HUES6 (cell line): ENCODE results near the gene PRMT2.

Experiments used
- H3K27ac ChIP-seq: 2 replicates; pipeline ENCODE4 v1.7.0; 2013; ENCODE audit warnings: low read depth, mild to moderate bottlenecking, low read length, inconsistent platforms
- H3K27me3 ChIP-seq: 2 replicates; pipeline ENCODE4 v1.6.1; 2013; ENCODE audit warnings: low read length; ENCODE audit not compliant: control insufficient read depth, insufficient read depth
- H3K36me3 ChIP-seq: 2 replicates; pipeline ENCODE4 v1.6.1; 2013; ENCODE audit warnings: low read length; ENCODE audit not compliant: control insufficient read depth, insufficient read depth
- H3K4me1 ChIP-seq: 2 replicates; pipeline ENCODE4 v1.6.1; 2013; ENCODE audit warnings: low read length; ENCODE audit not compliant: control insufficient read depth, insufficient read depth
- H3K4me3 ChIP-seq: 2 replicates; pipeline ENCODE4 v1.5.1; 2013; ENCODE audit warnings: low read depth, low read length
- H3K9ac ChIP-seq: one replicate; pipeline ENCODE4 v1.6.1; 2013; ENCODE audit warnings: mild to moderate bottlenecking, low read length
- H3K9me3 ChIP-seq: 2 replicates; pipeline ENCODE4 v1.6.1; 2013; ENCODE audit warnings: low read depth, low read length; ENCODE audit not compliant: control insufficient read depth, insufficient read depth

Gene PRMT2

DNA sequence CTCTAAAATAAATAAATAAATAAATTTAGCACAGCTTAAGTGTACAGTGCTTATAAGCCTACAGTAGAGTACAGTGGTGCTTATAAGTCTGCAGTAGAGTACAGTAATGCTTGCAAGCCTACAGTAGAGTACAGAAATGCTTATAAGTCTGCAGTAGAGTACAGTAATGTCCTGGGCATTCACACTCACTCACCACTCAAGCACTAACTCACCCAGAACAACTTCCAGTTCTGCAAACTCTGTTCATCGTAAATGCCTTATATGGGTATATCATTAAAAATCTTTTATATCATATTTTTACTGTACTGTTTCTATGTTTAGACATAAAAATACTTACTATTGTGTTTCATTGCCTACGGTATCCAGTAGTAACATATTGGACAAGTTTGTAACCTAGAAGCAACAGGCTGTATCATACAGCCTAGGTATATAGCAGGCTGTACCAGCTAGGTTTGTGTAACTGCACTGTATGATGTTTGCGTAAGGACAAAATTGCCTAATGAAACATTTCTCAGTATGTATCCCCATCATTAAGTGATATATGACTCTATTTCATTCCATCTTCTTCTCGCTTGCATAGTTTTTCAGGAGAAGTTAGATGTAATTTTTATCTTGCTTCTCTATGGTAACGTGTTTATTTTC, 16.6 kb upstream of the PRMT2 start:
- Histone ChIP-seq H3K9me3 (no peaks in the 10 kb centered on the region), H3K4me3 (no peak overlapping the region), H3K36me3 (no peaks in the 10 kb centered on the region), H3K27me3 (no peaks in the 10 kb centered on the region), H3K4me1 (no peaks in the 10 kb centered on the region), H3K9ac (no peak overlapping the region), H3K27ac (no peak overlapping the region)

DNA sequence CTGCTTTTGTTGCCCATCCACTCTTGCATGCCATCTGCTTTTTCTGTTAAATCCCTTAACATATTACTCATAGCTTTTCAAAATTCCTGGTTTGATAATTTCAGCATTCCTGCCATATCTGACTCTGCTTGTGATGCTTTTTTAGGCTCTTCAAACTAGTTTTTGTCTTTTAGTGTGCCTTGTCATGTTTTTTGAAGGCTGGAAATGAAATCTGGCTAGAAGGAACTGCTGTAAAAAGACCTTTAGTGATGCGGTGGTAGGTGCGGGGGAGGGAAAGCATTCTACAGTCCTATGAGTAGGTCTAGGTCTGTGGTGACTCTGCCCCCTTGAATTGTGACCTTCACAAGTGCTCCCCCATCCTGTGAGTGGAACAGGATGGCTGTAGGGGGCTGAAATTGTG, 15.6 kb upstream of the PRMT2 start:
- H3K4me3 ChIP-seq = no peak overlapping the region
- no peak overlapping the region for H3K9ac ChIP-seq
- H3K27me3 ChIP-seq = no peaks in the 10 kb centered on the region
- no peaks in the 10 kb centered on the region for H3K4me1 ChIP-seq
- no peak overlapping the region for H3K27ac ChIP-seq
- H3K36me3 ChIP-seq = no peaks in the 10 kb centered on the region
- H3K9me3 ChIP-seq = peaks cover under 1% of the 10 kb centered on the region; the same call in 1 of the 2 replicates

DNA sequence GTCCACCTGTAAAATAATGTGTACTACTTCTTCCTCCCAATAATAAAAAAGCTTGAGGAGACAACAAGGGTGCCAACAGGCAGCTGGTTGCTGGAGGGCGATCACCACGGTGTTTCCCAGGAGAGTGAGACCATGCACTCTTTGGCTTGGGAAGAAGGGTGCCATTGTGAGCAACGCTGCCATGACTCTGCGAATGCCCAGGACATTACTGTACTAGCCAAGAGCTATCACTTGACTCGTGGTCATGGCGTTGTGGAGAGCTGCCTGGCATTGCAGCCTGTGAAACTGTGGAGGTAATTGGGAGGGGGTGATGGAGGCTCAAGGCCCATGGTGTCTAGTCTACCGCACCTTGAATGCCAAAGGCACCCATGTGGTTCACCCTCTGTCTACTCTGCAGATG, 14.6 kb upstream of the PRMT2 start:
- Histone ChIP-seq H3K27me3 (no peaks in the 10 kb centered on the region), H3K4me3 (no peak overlapping the region), H3K9ac (no peak overlapping the region), H3K9me3 (peaks cover 9% of the 10 kb centered on the region), H3K27ac (no peak overlapping the region), H3K4me1 (no peaks in the 10 kb centered on the region), H3K36me3 (no peaks in the 10 kb centered on the region)

DNA sequence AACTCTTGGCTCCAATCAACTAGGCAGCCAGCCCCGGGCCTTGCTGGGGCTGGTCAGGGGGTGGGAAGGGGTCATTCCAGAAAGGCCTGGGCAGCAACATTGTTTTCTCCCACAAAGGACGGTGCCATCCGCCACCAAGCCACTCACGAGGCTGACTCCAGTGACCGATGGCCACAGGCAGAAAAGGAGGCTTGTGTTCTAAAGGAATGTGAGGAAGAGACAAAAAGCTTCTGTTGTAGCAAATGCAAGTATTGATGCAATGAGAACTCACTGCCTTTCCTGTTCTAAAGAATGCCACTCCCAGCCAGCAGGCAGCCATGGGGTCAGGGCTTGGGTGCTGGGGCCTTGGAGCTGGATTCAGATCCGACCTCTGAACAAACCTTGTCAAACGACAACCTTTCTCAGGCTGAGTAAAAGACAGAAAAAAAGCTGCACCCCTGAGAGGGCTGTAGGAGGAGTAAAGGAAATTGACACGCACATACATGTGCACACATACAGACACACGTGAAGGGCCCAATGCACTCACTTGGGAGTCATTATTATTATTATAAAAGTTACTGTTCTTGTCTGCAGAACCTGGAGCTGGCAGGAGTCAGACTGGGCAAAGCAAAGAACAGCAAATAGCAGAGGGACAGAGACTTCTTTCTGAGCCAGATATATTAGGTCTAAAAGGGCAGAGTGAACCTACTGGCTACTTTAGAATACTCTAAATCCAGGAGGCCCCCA, 13.9 kb upstream of the PRMT2 start:
- H3K9ac ChIP-seq = no peak overlapping the region
- no peaks in the 10 kb centered on the region for H3K36me3 ChIP-seq
- no peak overlapping the region for H3K27ac ChIP-seq
- peaks cover 16% of the 10 kb centered on the region for H3K9me3 ChIP-seq
- H3K4me3 ChIP-seq = no peak overlapping the region
- no peaks in the 10 kb centered on the region for H3K4me1 ChIP-seq
- H3K27me3 ChIP-seq = no peaks in the 10 kb centered on the region

GRCh38 chr21:46622226-46622625, 13.2 kb upstream of the PRMT2 start:
- H3K27ac ChIP-seq = no peak overlapping the region

DNA sequence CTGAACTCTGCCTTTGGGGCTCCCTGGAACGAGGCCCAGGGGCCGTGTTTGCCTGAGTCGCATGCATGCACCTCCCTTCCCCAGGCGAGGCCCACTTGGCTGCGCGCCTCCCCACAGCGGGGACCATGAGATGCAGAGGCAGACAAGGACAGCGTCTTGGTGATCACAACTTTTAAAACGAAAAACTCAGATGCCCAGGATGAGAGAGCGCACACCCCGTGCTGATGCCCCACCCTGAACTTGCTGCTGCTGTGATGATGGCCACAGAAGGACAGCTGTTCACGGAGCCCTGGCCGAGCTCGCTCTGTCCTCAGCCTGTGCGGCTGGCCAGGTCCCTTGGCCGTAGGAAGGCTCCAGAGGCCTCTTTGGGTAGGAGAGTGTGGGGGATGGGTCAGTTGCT, 11.4 kb upstream of the PRMT2 start:
- Histone ChIP-seq H3K36me3 (no peaks in the 10 kb centered on the region), H3K4me1 (no peaks in the 10 kb centered on the region), H3K9me3 (peaks cover 19% of the 10 kb centered on the region), H3K9ac (no peak overlapping the region), H3K4me3 (no peak overlapping the region), H3K27me3 (no peaks in the 10 kb centered on the region), H3K27ac (no peak overlapping the region)

More at GRCh38 chr21:46622226-46622625, 13.2 kb upstream of the PRMT2 start:
- Histone ChIP-seq H3K4me3 (no peak overlapping the region), H3K36me3 (no peaks in the 10 kb centered on the region), H3K27me3 (no peaks in the 10 kb centered on the region), H3K4me1 (no peaks in the 10 kb centered on the region), H3K9ac (no peak overlapping the region), H3K9me3 (peaks cover 19% of the 10 kb centered on the region)

- Histone ChIP-seq H3K4me3 (no peak overlapping the region), H3K9me3 (peaks cover 19% of the 10 kb centered on the region), H3K27me3 (no peaks in the 10 kb centered on the region), H3K9ac (no peak overlapping the region), H3K27ac (no peak overlapping the region), H3K36me3 (no peaks in the 10 kb centered on the region), H3K4me1 (no peaks in the 10 kb centered on the region)
Measured at GRCh38 chr21:46625759-46626158, 9.7 kb upstream of the PRMT2 start.

- Histone ChIP-seq H3K27ac (no peak overlapping the region), H3K36me3 (no peaks in the 10 kb centered on the region), H3K9me3 (peaks cover 19% of the 10 kb centered on the region), H3K4me1 (no peaks in the 10 kb centered on the region), H3K27me3 (no peaks in the 10 kb centered on the region), H3K4me3 (no peak overlapping the region), H3K9ac (no peak overlapping the region)
Measured at GRCh38 chr21:46626536-46626935, 8.9 kb upstream of the PRMT2 start.

DNA sequence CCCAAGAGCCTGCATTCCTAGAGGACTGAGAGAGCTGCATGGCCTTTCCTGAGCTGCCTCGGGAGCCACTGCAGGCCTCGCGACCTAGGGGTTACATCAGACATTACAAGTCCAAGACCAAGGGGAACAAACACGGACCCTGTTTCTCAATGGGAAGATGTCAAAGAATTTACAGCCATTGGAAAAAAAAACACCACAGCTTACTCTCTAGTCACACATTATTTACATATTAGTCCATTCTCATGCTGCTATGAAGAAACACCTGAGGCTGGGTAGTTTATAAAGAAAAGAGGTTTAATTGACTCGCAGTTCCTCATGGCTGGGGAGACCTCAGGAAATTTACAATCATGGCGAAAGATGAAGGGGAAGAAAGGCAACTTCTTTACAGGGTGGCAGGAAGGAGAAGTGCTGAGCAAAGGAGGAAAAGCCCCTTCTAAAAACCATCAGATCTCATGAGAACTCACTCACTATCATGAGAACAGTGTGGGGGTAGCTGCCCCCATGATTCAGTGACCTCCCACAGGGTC, 8.4 kb upstream of the PRMT2 start:
- peaks cover 19% of the 10 kb centered on the region for H3K9me3 ChIP-seq
- no peaks in the 10 kb centered on the region for H3K36me3 ChIP-seq
- no peak overlapping the region for H3K9ac ChIP-seq
- H3K4me1 ChIP-seq = peaks cover under 1% of the 10 kb centered on the region; the same call in 1 of the 2 replicates
- no peak overlapping the region for H3K27ac ChIP-seq
- H3K27me3 ChIP-seq = no peaks in the 10 kb centered on the region
- H3K4me3 ChIP-seq = no peak overlapping the region

- H3K4me3 ChIP-seq = no peak overlapping the region
- H3K27ac ChIP-seq = no peak overlapping the region
- H3K27me3 ChIP-seq = no peaks in the 10 kb centered on the region
- H3K9me3 ChIP-seq = peaks cover 19% of the 10 kb centered on the region
- no peak overlapping the region for H3K9ac ChIP-seq
- peaks cover 7% of the 10 kb centered on the region for H3K4me1 ChIP-seq
- no peaks in the 10 kb centered on the region for H3K36me3 ChIP-seq
Measured at GRCh38 chr21:46627726-46628125, 7.7 kb upstream of the PRMT2 start.

DNA sequence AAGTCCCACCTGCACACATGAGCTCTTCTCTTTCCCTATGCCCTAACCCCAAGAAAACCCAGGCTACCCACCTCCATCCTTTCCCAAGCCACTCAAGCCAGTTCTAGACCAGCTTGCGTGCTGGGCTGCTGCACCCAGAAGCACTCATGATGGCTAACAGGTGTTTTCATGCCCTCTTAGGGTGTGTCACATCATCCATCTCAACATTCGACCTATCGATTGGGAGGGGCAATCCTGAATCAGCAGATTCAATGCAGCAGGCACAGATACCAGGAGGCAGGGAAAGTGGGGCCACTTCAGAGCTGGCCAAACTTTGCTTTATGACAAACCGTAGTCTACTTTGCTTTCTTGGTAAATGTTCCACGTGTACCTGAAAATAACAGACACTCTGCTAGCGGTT, 6.6 kb upstream of the PRMT2 start:
- no peak overlapping the region for H3K27ac ChIP-seq
- no peaks in the 10 kb centered on the region for H3K36me3 ChIP-seq
- H3K9me3 ChIP-seq = peaks cover 19% of the 10 kb centered on the region
- no peaks in the 10 kb centered on the region for H3K27me3 ChIP-seq
- no peak overlapping the region for H3K4me3 ChIP-seq
- H3K4me1 ChIP-seq = peaks cover 17% of the 10 kb centered on the region
- no peak overlapping the region for H3K9ac ChIP-seq
